ENCODE results near the gene KRTAP5-6.
A peak's percentile ranks its signal among the peaks of the same experiment; 100 is the strongest.
"Not testable (repeated sequence)": the region's sequence is repeated elsewhere in the genome, so short reads cannot be mapped to it uniquely, and the experiment has no call there.

The KRTAP5-6 gene

DNA sequence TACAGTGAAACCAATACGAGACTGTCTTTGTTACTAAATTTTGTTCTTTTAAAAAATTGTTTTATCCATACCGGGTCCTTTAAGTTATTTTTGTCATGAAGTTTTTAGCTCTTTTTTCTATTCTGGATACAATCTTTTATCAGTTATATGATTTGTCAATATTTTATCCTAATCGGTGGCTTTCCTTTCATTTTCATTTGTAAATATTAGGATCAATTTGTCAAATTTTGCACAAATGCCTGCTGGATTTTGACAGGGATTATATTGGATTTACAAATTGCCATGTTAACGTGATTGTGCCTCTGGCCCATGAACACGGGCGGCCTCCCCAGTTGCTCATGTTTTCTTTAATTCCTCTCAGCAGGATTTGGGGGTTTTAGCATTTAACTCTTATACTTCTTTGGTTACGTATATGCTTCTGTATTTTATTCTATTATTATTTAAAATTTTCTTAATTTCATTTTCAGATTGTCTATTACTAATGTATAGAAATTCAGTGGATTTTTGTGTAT is 20.7 kb upstream of the KRTAP5-6 start:
- no peak for DNase-seq
- in situ Hi-C loops (cut with MboI; ENCODE audit: low pct_unique_long_range_greater_than_20kb, low sequenced_read_pairs): no loop called here

DNA sequence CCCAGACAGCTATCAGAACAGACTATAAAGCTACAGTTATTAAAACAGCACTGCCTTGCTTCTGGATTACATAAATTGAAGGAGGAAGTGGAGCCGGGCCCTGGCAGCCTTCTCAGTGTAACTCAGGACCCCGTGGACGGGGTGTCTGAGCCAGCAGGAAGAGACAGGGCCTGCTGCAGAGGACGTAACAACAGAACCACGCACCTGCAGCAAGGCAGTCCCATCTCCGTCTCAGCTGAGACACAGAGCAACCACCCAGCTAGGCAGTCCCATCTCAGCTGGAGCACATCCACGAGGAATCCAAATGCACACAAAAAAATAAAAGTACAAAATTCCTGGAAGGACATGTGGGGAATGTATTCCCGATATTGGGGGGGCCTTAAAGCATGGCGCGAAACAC is 17.1 kb upstream of the KRTAP5-6 start:
- in situ Hi-C loops (cut with MboI; ENCODE audit: low pct_unique_long_range_greater_than_20kb, low sequenced_read_pairs): no loop called here
- DNase-seq: no peak

DNA sequence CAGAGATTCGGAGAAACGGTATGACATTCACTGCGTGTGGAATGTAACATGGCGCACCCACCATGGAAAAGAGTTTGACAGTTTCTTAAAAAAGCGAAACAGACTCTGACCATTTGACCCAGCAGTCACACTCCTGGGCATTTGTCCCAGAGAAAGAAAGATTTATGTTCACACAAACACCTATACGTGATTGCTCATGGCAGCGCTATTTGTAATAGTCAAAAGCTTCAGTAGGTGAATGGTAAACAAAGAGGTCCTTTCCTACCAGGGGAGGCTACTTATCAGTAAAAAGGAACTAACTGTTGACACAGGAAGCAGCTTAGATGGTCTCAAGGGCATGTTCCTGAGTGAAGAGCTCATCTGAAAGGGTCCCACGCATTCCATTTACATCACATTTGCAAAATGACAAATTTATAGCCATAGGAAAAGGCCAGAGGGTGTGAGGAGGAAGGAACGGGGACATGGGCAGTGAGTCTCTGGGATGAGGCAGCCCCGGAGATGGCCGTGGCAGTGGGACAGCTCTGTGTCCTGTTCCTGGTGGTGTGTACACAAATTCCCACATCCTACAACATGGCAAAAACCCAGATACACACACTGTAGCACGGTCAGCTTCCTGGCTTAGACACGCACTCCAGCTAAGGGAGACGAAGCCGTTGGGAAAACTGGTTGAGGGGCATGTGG is 14.6 kb upstream of the KRTAP5-6 start:
- in situ Hi-C loops (cut with MboI; ENCODE audit: low pct_unique_long_range_greater_than_20kb, low sequenced_read_pairs): no loop called here
- peak; percentile 21 for DNase-seq

DNA sequence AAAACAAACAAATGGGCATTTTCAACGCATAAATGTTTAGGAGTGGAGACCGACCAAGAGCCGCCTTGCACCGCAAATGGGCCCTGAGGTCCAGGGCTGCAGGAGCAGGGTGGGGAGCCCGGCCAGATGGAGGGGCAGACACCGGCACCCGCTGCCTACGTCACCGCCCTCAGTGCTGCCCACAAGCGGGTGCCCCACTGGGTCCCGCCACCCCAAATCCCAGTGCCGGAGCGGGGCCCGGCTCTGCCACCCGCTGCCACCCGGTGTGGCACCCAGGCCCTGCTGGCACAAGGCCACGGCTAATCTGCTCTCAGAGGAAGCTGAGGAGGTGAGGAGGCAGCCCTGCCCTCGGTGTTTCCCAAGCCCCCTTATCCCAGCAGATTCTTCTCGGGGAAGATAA is 13.8 kb upstream of the KRTAP5-6 start:
- DNase-seq; in situ Hi-C loops (cut with MboI; ENCODE audit: low pct_unique_long_range_greater_than_20kb, low sequenced_read_pairs): not testable (repeated sequence)

DNA sequence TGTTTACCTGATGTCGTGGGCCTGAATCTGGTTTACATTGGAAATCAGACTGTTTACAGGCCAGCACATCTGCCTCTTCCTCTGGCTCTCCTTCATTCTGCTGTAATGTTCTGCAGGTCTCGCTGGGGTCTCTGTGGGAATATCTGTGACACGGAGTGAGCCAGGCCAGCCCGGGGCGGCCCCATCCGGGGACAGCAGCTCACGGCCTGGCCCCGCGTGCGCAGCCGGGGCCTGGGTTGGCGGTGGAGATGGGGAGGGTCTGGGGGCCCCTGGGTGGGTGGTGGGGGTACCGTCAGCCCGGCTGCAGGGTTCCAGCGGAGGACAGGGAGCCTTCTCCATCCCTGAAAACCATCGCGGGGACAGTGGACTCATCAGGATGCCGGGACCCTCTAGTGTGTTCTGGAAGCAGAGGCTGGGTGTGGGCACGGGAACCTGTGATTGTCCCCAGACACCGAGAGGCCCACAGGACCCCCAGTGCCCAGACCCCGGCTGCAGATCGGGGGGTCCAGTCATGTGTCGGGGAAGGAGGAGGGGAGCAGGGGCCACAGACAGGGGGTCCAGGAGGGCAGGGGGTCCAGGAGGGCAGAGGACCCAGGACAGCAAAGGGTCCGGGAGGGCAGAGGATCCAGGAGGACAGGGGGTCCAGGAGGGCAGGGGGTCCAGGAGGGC is 13.0 kb upstream of the KRTAP5-6 start:
- DNase-seq; in situ Hi-C loops (cut with MboI; ENCODE audit: low pct_unique_long_range_greater_than_20kb, low sequenced_read_pairs): not testable (repeated sequence)

DNA sequence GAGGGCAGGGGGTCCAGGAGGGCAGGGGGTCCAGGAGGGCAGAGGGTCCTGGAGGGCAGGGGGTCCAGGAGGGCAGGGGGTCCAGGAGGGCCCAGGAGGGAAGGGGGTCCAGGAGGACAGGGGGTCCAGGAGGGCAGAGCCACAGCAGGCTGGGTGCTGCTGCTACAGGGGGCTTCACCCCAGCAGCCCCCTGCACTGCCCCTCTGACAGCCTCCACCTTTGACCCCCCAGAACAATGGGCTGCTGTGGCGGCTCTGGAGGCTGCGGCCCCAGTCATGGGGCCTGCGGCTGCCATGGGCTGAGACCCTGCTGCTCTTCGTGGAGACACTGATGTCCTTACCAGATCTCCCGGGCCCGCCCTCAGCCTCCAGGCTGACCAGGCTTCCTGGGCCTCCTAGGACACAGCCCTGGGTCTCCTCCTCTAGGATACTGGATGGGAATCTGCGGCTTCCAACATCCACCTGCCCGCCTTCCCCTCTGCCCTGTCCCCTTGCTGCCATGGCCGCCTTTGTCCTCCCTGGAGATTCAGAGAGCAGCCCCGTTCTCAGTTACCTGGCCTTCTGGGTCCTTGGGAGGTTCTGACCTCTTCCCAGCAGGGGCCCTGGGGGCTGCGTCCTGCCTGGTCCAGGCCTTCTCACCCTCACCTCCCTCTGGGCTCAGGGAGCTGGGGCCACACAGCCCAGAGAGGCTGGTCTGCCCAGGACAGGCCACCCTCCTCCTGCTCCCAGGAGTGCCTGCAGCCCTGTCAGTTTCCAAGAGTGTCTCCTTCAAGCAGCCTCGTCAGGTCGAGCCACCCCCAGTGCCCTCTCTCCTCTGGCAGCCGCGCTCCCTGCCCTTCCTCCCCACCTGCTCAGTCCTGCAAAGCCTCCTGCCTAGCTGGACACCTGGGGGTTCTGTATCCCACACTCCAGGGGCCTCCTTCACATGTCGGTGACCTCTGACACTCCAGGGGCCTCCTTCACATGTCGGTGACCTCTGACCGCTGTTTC is 11.8 kb upstream of the KRTAP5-6 start:
- DNase-seq; in situ Hi-C loops (cut with MboI; ENCODE audit: low pct_unique_long_range_greater_than_20kb, low sequenced_read_pairs): not testable (repeated sequence)

DNA sequence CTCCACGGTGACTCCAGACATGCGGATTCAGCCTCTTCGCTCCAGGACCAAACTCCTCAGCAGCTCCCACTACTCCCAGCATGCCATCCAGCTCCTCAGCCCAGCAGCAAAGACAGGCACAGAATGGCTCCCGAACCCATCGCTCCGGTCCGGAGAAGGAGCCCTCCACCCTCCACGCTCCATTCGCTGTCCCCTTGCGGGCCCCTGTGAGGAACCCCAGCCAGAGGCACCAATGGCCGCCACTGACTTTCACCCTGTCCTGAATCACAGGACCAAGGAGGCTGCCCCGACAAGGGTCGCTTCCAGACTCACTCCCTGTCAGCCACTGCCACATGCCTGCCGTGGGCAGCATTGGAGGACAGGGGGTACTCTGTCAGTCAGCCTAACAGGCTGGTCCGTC is 10.8 kb upstream of the KRTAP5-6 start:
- DNase-seq; in situ Hi-C loops (cut with MboI; ENCODE audit: low pct_unique_long_range_greater_than_20kb, low sequenced_read_pairs): not testable (repeated sequence)

DNA sequence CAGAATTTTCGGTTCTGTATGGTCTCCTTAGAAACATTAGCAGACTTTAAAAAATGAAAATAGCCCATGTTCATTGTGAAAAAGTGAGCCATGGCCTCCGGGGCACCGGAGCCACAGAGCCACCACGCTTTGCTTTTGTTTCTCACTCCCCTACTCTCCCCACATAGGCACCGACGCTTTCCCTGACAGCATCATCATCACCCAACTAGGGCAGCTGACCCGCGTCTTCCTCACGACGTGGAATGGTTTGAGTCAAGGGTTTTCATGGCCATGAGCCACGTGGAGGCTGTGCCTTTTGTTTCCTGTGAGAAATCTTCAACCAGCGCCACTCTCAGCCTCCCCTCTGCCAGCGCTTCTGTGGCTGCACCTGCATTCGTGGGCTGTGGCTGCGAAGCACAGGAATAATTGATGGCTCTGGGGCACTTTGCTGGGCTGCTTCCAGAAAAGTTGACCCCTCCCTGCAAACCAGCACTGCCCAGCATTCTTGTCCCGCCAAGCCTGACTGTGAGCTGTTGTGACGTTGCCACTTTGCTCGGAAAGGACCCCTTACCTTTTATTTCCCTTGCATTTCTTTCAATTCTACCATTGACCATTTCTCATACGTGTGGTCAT is 8.6 kb upstream of the KRTAP5-6 start:
- in situ Hi-C loops (cut with MboI; ENCODE audit: low pct_unique_long_range_greater_than_20kb, low sequenced_read_pairs); DNase-seq: not testable (repeated sequence)

DNA sequence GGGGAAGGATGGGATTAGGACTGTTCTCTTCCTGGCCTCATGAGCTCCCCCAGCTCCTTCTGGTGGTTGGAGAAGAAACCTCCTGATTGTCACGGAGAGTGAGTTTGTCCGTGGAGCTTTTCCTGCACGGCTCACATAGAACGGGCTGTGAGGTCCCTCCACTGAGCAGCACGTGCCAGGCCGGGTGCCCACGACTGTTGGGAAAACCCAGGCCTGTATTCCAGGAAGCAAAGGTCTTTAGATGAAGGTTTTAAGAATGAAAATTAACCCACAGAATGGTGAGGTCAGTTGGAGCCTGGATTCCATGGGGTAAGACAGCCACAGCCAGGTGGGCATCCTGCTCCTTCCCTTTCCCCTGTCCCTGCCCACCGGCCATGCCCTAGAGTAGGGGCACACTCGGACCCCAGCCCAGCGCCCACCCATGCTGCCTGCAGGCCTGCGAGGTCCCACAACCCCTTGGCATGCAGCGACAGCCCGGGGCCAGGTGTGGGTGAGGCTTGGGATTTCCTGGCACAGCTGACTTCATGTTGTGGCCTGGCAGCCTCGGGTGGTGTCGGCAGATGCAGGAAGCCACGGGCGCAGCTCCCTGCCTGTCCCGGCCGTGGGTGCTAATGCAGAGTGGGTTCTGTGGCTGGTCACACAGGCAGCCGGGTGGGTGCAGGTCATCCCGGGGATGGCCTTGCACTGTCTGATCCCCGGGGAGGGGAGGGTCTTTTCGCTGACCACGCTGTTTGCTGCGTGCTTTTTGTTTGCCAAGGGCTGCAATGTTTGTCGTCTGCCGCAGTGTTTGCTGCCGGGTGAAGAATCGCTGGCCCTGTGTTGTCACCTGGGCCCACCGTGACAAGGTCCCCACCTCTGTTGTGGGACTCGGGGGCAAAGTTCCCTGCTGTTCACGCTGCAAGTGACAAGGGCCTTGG is 7.5 kb upstream of the KRTAP5-6 start:
- DNase-seq; in situ Hi-C loops (cut with MboI; ENCODE audit: low pct_unique_long_range_greater_than_20kb, low sequenced_read_pairs): not testable (repeated sequence)

DNA sequence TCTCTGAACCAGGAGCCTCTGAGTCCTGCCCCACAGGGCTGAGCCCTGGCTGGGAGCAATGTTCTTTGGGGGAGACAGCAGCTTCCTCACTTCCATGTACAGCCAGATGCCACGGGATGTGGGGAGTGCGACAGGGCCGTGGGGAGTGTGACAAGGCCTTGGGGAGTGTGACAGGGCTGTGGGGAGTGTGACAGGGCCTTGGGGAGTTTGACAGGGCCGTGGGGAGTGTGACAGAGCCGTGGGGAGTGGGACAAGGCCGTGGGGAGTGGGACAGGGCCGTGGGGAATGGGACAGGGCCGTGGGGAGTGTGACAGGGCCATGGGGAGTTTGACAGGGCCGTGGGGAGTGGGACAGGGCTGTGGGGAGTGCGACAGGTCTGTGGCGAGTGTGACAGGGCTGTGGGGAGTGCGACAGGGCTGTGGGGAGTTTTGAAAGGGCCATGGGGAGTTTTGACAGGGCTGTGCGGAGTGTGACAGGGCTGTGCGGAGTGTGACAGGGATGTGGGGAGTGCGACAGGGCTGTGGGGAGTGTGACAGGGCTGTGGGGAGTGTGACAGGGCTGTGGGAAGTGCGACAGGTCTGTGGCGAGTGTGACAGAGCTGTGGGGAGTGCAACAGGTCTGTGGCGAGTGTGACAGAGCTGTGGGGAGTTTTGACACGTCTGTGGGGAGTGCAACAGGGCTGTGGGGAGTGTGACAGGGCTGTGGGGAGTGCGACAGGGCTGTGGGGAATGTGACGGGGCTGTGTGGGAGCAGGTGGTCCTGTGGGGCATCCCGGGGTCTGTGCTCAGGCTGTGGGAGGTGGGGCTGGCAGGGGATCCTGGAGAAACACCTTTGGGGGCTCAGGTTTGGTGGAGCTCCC is 6.6 kb upstream of the KRTAP5-6 start:
- in situ Hi-C loops (cut with MboI; ENCODE audit: low pct_unique_long_range_greater_than_20kb, low sequenced_read_pairs): no loop called here
- no peak for DNase-seq

DNA sequence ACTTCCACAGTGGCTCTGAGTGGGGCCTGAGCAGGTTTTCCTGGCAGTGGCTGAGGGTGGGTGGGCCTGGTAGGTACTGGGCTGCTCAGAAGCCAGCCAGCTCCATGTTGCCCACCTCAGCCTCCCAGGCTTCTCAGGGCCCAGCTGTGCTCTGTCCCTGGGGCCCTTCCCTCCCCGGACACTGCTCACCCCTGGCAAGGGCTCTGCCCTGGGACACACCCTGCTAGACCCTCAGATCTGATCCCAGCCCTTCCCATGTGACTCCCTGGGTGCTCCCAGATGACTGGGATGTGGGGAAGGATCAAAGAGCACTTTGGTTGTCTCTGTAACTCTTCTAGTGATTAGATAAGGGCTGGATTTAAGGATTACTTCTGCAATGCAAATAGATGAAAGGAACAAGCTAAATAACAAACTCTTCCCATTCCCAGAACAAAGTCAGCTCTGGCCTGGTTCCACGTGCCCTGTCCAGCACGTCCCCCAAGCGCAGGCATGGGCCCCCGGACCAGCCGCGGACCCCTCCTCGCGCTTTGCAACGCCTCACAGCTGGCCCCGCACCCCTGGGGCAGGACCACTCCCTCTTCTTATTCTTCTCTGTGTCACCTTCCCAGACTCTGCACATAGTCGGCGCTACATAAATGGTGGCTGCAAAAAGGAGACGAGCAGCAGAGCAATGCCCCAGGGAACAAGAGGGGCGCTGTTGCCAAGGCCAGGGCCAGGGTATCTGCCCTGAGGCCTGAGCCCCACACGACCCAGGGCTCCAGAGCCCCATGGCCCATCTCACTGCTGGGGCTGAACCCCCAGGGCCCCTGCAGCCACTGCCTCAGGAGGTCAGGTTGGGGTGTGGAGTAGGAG is 5.7 kb upstream of the KRTAP5-6 start:
- in situ Hi-C loops (cut with MboI; ENCODE audit: low pct_unique_long_range_greater_than_20kb, low sequenced_read_pairs): no loop called here
- DNase-seq: no peak

DNA sequence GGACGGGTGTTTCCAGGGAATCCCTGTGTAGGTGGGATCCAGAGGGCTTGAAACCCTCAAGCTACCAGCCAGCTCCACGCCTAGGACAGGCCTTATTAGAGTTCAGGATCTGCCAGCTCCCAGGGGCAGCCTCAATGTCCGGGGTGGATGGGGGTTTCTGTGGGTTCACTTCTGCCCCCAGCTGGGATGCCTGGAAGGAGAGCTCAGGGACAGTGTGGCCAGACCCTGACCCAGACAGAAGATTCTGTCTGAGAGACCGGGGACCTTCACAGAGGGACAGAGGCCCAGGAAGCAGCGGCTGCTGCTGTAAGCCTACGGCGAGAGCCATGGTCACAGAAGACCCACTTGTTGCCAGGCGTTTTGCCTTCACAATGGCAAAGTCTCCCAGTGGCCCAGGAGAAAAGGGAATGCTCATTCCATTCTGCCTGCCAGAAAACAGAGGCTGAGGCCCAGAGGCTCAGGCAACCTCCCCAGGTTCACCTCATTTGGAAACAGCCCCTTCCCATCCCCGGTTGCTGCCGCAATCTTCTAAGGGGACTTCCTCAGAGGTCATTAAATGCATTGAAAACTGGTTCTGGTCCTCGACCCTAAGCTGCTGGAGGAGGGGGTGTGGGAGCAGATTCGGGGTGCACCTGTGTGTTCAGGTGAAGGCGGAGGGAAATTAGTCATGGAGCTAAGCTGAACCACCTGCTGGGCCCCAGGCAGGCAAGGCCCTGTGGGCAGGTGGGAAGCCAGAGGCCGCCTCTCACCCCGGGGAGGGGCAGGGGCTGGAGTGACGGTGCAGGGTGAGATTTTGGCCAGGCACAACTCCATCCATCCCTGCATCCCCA is 4.9 kb upstream of the KRTAP5-6 start:
- DNase-seq: no peak
- in situ Hi-C loops (cut with MboI; ENCODE audit: low pct_unique_long_range_greater_than_20kb, low sequenced_read_pairs): no loop called here

DNA sequence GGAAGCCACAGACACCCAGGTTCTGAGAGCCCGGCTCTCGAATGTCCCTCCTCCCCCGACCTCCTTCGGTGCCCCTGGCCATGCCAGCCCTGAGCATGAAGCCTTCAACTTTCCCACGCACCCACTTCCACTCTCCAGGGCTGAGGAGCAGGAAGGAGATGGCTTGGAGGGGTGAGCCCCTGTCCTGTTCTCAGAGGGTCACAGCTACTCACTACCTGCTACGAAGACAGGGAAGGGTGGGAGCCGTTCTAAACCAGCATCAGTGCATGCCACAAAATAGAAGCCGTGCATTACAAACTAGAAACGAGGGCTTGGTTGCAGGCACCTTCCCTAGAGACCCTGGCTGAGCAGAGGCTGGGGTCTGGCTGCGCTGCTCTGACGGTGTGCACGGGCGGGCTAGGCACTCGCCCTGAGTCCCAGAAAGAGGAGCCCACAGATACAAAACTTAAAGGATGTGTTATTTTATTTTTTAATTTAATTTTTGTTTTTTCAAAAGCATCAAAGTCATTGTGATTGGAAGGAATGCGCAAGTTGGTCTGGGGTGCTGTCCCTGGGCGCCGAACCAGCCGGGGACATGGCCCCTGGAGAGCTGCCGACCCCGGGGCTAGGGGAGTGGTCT is 4.2 kb upstream of the KRTAP5-6 start:
- no peak for DNase-seq
- in situ Hi-C loops (cut with MboI; ENCODE audit: low pct_unique_long_range_greater_than_20kb, low sequenced_read_pairs): no loop called here

DNA sequence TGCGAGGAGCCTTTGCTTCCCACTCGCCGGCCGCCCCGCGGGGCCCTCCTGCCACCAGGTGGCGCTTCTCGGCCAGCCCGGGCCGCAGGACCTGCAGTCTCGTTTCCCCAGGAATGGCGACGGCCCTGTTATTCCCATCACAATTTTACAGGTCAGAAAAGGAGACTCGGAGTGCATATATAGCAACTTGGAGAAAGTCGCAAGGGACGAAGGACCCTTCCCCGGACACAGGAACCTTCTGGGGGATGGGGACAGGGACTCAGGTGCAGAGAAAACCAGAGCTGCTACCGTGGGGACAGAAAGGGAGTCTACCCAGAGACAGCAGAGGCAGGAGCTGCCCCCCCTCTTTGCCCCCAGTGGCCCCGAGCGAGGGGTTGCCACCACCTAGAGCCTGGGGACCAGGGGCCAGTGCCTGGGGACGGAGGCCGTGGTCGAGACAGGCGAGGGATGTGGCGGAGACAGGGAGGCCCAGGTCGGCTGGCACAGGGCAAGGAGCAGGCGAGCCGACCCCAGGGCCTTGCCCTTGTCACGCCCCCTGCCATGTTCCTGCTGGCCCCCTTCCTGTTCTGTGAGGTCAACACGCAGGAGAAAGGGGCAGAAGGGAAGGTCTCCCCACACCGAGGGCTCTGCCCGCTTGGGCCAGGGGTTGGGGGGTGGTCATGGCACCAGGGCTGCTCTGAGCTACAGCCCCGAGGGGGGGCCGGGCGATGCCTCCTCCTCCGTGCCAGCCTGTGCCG is 3.5 kb upstream of the KRTAP5-6 start:
- in situ Hi-C loops (cut with MboI; ENCODE audit: low pct_unique_long_range_greater_than_20kb, low sequenced_read_pairs): no loop called here
- DNase-seq: peak; percentile 87

Data from KBM-7 (cell line).